MG63 (cell line): ENCODE data around the gene STX17. TPM values are rescaled to one million over a fixed set of nuclear protein-coding genes. Genes with fewer than 3 reads are reported as not detected.

ENCODE experiments used
- DNase-seq: peaks from one replicate; pipeline ENCODE4 v3.0.0-alpha.2; 2020
- H3K27me3 ChIP-seq: fragments of 250-450 bp; sonication (Bioruptor Pico); 2 replicates; pipeline ENCODE4 v1.5.1; 2020; ENCODE audit warnings: mild to moderate bottlenecking, moderate library complexity
- H3K36me3 ChIP-seq: fragments of 250-450 bp; sonication (Bioruptor Pico); 2 replicates; pipeline ENCODE4 v1.5.1; 2020; ENCODE audit warnings: mild to moderate bottlenecking, moderate library complexity
- H3K4me3 ChIP-seq: fragments of 250-450 bp; sonication (Bioruptor Pico); 2 replicates; pipeline ENCODE4 v1.5.1; 2020; ENCODE audit warnings: mild to moderate bottlenecking, moderate library complexity
- H3K9me3 ChIP-seq: fragments of 250-450 bp; sonication (Bioruptor Pico); 2 replicates; pipeline ENCODE4 v1.5.1; 2020; ENCODE audit warnings: mild to moderate bottlenecking, moderate library complexity
- total RNA-seq: library from RNA; depleted of rRNA; stranded (reverse); fragments of >200 nt; shearing (Covaris generic); gene quantifications from 2 replicates; pipeline ENCODE4 v1.2.3, GENCODE V29; 2014; ENCODE audit warnings: low replicate concordance

The STX17 gene
- total RNA-seq, 1 experiment from 2014 or later, result 3.7 TPM

DNA sequence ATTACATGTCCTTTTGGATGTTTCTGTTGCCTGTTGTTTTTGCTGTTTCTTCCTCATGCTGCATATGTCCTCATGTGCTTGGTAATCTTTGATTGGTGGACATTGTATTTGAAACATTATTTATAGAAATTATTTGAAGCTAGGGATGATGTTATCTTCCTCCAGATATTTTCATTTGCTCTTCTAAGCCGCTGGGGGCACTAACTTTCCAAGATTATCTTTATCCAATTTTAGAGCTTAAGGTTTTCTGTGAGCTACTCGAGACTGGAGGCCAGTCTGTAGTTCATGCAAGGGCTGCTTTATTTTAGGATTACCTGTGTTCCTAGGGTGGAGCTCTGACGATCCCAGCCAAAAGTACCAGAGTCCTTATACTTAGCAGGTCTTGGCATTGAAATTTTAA lies 40.9 kb downstream of the STX17 start:
- peaks cover 7% of the 10 kb centered on the region; the same call in 1 of the 2 replicates for H3K36me3 ChIP-seq
- no peak for DNase-seq
- H3K9me3 ChIP-seq, result 0 out of 2 replicates have a peak, but pooled peaks cover 2% of the 10 kb centered on the region
- H3K27me3 ChIP-seq, result no peaks in the 10 kb centered on the region
- H3K4me3 ChIP-seq, result no peak overlapping the region

DNA sequence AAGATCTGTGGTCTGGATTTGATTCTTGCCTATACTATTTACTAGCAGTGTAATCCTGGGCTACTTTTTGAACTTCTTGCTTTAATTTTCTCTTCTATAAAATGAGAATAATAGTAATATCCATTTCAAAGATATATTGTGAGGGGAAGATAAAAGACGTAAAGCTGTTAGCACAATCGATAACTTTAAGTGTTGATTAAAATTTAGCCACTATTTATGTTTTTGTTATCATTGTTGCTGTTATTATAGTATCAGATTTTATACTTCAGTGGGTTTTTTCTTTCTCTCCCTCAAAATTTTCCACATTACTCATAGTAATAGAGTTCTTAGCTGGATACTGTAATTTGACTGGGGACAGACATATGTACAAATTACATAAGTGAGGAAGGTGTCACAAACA lies 42.0 kb downstream of the STX17 start:
- Histone ChIP-seq H3K9me3 (0 out of 2 replicates have a peak, but pooled peaks cover 2% of the 10 kb centered on the region), H3K4me3 (no peak overlapping the region), H3K27me3 (no peaks in the 10 kb centered on the region), H3K36me3 (peaks cover 7% of the 10 kb centered on the region; the same call in 1 of the 2 replicates)
- DNase-seq, result no peak

DNA sequence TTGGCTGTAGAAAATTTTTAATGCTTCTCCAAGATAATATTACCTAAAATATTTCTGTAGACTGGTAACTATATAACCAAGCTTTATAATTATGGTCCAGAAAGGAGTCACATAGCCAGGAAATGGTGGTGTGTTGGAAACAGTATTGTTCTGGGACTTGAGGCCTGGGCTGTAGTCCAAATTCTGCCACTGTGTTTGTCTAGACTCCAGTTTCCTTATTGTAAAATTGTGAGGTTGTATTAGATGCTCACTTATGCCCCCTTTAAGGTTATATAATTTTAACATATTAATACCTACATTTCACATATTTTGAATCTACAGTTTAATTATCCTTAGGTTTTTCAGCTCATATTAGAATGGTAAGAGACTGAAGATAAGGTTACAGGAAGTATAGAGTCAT lies 42.4 kb downstream of the STX17 start:
- peak; percentile 9 for DNase-seq
- Histone ChIP-seq H3K36me3 (peaks cover 7% of the 10 kb centered on the region; the same call in 1 of the 2 replicates), H3K4me3 (no peak overlapping the region), H3K27me3 (no peaks in the 10 kb centered on the region), H3K9me3 (0 out of 2 replicates have a peak, but pooled peaks cover 2% of the 10 kb centered on the region)

DNA sequence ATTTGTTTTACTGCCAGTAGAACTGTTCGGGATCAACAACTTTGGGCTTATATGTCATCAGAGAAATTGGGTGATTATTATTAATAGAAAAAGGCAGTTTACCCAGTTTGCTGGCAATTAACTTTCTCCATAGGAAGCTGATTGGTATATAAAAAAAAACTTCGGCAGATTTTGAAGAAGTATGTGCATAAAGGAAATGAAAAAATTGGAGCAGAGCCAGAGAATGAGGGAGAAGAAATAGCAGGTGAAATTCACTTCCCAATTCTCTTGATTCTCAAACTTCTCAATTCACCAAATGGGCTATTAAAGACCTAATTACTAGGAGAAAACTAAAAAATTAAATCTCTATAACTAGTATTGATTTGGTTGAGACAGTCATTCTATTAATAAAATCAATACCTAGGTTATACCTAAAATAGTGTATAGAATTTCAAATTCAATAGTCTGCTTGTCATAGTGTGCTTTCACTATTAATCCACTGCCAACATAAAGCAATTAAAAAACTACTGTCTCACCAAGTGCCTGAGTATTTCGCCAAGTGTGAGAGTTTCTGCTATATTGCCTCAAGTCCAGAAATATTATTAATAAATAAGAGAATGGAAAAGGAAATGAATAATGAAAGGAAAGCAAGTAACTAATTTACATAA lies 47.5 kb downstream of the STX17 start:
- H3K27me3 ChIP-seq, result no peaks in the 10 kb centered on the region
- DNase-seq, result no peak
- no peak overlapping the region for H3K4me3 ChIP-seq
- H3K9me3 ChIP-seq, result 0 out of 2 replicates have a peak, but pooled peaks cover 2% of the 10 kb centered on the region
- H3K36me3 ChIP-seq, result peaks cover 7% of the 10 kb centered on the region; the same call in 1 of the 2 replicates

DNA sequence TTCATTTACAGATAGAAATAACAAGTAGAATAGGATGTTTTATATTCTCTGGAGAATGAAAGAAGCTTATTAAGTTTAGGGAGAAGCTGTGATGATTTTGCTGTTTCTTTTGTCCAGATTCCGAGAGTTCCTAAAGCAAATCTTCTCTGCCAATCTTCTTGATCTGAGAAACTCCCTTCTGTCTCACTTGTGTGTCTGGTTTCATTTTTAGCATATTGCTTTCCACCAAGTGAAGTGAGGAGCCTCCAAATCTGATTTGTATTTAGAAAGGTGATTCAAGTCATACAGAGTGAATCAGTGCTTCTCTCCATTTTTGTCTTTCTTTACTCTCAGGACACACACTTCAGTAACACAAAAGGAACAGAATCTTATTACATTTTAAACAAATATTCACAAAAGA lies 48.4 kb downstream of the STX17 start:
- no peak overlapping the region for H3K4me3 ChIP-seq
- no peaks in the 10 kb centered on the region for H3K27me3 ChIP-seq
- DNase-seq, result no peak
- peaks cover 7% of the 10 kb centered on the region; the same call in 1 of the 2 replicates for H3K36me3 ChIP-seq
- 0 out of 2 replicates have a peak, but pooled peaks cover 2% of the 10 kb centered on the region for H3K9me3 ChIP-seq

DNA sequence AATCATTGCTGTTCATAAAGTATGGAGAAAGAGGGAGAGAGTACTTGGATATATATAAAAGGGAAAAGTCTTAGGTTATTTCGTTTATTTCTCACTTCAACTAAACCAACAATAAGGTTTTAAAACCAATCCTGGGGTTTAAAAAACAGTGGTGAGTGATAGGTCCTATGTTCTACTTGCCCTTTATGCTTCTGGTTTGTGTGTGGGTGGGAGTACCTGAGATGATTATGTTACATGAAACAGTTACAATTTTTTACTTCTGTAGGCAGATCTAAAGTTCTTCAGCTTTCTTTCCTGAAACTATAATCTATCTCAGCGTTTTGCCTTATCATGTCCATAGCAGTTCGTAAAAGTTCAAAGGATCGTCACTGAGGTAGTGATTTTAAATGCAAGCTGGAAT lies 49.2 kb downstream of the STX17 start:
- no peak for DNase-seq
- peaks cover 7% of the 10 kb centered on the region; the same call in 1 of the 2 replicates for H3K36me3 ChIP-seq
- no peak overlapping the region for H3K4me3 ChIP-seq
- 0 out of 2 replicates have a peak, but pooled peaks cover 2% of the 10 kb centered on the region for H3K9me3 ChIP-seq
- no peaks in the 10 kb centered on the region for H3K27me3 ChIP-seq

DNA sequence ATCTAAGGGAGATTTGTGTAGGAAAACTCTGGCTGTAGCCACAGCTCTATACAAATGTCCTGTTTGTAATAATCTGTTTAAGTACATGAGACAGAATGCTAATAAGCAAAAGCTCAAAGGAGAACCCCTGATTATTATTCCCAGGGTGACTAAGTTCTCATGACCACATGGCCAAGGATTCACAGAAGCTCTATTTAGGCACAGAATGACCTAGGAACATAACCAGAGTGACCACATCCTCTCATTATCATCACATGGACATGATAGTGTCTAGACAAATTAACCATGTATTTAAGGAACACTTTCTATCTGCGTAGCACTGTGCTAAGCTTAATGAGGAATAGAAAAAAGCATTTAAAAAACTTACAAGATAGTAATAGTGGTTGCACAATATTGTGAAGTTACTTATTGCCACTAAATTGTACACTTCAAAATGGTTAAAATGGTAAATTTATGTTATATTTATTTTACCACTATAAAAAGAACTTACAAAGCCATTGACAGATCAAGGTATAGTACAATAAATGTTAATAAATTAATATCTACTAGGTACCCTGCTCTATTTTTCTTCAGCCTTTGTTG lies 56.3 kb downstream of the STX17 start:
- H3K4me3 ChIP-seq, result no peak overlapping the region
- H3K36me3 ChIP-seq, result peaks cover 2% of the 10 kb centered on the region; the same call in 1 of the 2 replicates
- H3K9me3 ChIP-seq, result no peaks in the 10 kb centered on the region
- no peaks in the 10 kb centered on the region for H3K27me3 ChIP-seq
- no peak for DNase-seq

DNA sequence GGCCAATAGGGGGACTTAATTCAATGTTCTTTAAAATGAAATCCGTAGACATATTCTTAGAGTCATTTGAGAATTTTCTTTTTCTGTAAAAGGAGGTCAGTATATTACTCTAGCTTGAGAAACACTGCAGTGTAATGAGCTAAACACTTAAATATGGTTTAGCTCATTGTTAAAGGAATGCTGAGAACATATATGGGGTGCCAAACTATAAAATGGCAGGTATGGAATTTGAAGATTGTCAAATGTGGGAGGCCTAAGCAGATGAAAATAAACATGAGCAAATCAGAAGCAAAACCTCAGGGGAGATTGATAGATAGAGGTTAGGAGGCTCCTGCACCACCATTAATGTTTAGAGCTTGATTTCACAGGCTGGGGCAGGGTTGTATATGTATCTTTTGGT lies 57.9 kb downstream of the STX17 start:
- Histone ChIP-seq H3K9me3 (no peaks in the 10 kb centered on the region), H3K36me3 (peaks cover 2% of the 10 kb centered on the region; the same call in 1 of the 2 replicates), H3K27me3 (no peaks in the 10 kb centered on the region), H3K4me3 (no peak overlapping the region)
- DNase-seq, result no peak

DNA sequence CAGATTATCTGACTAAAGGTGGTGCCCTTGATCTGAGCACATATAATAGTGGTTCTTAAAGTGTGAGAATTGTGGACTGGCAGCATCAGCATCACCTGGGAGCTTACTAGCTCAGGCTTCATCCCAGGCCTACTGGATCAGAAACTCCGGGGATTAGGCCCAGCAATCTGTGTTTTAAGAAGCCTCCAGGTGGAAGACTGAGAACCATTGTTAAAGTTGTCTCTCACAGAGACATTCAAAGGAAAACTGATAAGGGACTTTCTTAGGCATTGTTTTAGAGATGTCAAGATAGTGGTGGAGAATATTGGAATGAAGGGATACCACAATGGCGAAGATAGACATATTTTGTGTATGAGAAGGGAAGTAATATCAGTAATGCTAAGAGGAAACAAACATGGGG lies 59.5 kb downstream of the STX17 start:
- DNase-seq, result no peak
- Histone ChIP-seq H3K4me3 (no peak overlapping the region), H3K36me3 (peaks cover 2% of the 10 kb centered on the region; the same call in 1 of the 2 replicates), H3K27me3 (no peaks in the 10 kb centered on the region), H3K9me3 (no peaks in the 10 kb centered on the region)

DNA sequence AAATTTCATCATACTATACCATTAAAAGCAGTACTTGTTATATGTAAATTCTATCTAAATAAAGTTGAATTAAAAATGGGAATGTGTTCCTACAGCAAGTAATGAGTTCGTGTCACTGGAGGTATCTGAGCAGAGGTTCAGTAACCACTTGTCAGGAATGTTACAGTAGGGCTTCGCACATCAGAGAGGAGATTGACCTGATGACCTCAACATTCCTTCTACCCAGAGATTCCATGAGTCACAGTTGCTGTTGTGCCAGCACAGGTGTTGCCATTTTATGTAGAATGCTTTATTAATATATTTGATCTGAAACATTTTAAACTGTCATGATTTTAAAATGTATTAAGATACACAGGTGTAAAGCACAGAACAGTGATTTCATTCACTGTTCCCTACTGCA lies 60.3 kb downstream of the STX17 start:
- Histone ChIP-seq H3K27me3 (no peaks in the 10 kb centered on the region), H3K4me3 (no peak overlapping the region), H3K36me3 (peaks cover 1% of the 10 kb centered on the region; the same call in 1 of the 2 replicates), H3K9me3 (no peaks in the 10 kb centered on the region)
- DNase-seq, result no peak

DNA sequence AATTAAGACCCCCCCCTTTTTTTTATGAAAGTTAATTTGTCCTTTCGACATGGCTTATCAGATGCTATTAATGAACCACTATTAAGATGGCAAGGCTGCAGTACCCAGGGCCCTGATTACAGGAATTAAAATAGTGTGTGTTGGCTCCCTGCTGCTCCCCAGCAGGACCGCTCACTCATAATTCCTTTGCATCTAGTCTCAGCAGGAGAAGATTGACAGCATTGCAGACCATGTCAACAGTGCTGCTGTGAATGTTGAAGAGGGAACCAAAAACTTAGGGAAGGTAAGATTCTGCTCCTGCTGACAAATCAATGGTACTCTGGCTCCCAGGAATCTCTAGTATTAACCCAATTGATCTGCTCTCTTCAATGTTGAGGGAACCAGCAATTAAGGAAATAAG lies 61.0 kb downstream of the STX17 start:
- Histone ChIP-seq H3K36me3 (no peaks in the 10 kb centered on the region; the same call in 1 of the 2 replicates), H3K9me3 (no peaks in the 10 kb centered on the region), H3K4me3 (no peak overlapping the region), H3K27me3 (no peaks in the 10 kb centered on the region)
- no peak for DNase-seq

DNA sequence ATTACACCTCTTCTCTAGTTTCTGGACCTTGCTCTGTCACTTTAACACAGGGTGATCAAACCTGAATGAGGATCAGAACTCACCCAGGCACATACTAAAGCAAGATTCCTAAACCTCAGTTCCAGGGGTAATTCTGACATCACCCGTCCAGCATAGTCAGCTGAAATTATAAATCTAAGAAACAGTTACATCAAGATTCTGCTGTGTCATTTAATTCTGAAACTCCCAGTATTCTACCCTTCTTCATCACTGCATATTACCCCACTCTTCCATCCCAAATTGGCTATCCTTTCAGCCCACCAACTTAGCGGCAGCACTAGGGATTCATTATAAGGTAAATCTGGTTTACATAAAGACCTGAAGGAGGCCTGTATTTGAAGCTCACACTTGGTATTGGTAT lies 64.0 kb downstream of the STX17 start:
- Histone ChIP-seq H3K9me3 (no peaks in the 10 kb centered on the region), H3K4me3 (no peak overlapping the region), H3K27me3 (no peaks in the 10 kb centered on the region), H3K36me3 (peaks cover 3% of the 10 kb centered on the region; the same call in 1 of the 2 replicates)
- no peak for DNase-seq

DNA sequence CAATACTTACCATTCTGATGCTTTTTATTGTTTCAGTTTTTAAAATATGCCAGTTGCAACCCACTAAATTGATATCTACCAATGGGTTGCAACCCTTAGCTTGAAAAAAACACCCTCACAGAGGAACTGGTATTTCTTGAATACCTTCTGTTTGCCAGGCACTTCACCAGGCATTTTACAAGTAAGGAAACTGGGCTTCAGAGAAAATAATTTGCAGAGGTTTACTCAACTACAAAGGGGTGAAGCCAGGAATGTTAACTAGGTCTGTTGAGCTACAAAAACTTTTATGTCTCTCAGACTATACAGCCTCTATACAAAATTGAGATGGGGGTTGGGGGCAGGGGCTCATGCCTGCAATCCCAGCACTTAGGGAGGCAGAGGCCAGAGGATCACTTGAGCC lies 65.0 kb downstream of the STX17 start:
- no peak for DNase-seq
- Histone ChIP-seq H3K9me3 (no peaks in the 10 kb centered on the region), H3K4me3 (no peak overlapping the region), H3K36me3 (peaks cover 3% of the 10 kb centered on the region; the same call in 1 of the 2 replicates), H3K27me3 (no peaks in the 10 kb centered on the region)

DNA sequence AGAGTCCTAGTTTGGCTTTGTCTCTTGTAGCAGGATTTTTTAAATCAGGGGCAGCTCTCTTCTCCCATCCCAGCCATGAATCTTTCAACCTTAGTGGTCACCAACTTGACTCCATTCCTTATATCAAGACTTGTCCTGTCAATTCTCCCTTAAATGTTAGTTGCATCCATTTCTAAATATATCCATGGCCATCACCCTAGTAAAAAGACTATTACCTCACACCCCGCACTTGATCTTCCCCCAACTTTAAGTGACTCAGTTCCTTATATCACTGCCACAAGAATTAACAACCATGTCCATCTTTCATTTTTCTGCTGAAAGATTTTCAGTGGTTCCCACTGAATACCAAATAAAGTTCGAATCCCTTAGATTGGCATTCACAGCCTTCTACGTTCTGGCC lies 67.0 kb downstream of the STX17 start:
- H3K36me3 ChIP-seq, result peaks cover 3% of the 10 kb centered on the region; the same call in 1 of the 2 replicates
- no peak for DNase-seq
- no peaks in the 10 kb centered on the region for H3K27me3 ChIP-seq
- H3K4me3 ChIP-seq, result no peak overlapping the region
- H3K9me3 ChIP-seq, result no peaks in the 10 kb centered on the region

DNA sequence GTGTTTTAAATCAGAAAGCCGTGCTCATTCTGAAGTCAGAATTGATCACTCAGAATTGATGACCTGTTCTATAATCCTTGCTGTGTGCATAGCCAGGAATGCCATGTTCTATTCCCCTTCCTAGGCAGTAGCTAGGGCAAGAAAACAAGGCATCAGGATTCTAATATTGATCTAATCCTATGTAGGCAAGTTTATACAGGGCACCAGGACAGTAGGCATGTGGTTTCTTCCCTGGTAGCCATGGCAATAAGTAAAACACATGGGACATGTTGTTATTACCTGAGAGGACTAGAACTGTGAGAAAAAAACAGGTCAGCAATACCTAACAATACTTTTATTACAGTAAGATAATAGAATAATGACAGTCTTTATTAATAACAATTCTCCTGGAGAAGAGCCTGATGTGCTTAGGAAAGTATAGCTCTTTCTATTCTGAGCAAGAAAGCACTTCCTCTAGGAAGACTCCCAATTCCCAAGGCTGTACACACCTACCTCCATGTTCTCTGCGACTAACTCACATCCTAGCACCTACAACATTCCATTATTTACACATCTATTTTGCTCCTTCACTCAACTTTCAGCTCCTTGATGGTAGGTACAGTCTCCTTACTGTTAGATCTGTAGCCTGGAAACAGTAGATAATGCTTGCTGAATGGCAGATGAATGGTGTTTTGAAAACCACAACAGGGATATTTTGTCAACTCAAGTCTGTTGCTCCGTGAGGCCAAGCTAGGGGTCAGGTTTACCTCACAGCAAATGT lies 70.8 kb downstream of the STX17 start:
- Histone ChIP-seq H3K36me3 (peaks cover 3% of the 10 kb centered on the region; the same call in 1 of the 2 replicates), H3K27me3 (no peaks in the 10 kb centered on the region), H3K4me3 (no peak overlapping the region), H3K9me3 (no peaks in the 10 kb centered on the region)
- DNase-seq, result no peak

DNA sequence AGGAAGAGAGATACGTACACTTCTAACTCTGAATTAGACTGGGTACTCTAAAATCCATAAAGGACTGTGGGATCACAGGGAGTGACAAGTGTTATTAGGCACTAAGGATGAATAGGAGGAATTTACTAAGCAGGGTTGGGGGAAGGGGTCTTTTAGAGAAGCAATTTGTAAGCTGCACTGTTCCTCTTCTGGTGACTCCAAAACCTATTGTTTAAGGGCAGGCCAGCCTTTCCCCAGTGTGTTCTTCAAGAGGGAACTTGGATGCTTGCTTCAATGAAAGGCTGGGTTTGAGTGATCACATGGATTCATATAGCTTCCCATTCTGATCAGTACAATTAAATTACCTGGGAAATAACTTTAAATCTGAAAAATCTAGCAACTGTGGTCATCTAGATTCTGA lies 71.8 kb downstream of the STX17 start:
- Histone ChIP-seq H3K9me3 (no peaks in the 10 kb centered on the region), H3K36me3 (peaks cover 3% of the 10 kb centered on the region; the same call in 1 of the 2 replicates), H3K27me3 (no peaks in the 10 kb centered on the region), H3K4me3 (no peak overlapping the region)
- no peak for DNase-seq

DNA sequence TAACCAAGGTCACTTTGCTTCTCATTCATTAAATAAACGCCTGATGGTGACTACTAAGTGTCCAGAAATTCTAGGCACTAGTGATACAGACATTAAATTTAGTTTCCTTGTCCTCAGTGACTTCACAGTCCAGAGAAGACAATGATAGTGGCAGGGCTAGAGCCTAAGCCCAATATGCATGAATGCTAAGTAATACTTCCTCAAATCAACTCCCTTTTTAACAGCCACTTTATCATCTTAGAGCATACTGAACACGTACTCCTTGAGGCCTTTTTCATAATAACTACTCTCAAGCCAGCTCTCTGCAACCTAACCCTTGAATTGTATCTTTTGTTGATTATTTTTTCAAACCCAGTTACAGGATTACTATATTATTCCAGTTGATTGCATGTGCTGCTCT lies 74.1 kb downstream of the STX17 start:
- Histone ChIP-seq H3K4me3 (no peak overlapping the region), H3K27me3 (no peaks in the 10 kb centered on the region), H3K9me3 (no peaks in the 10 kb centered on the region), H3K36me3 (no peaks in the 10 kb centered on the region; the same call in none of the 2 replicates)
- no peak for DNase-seq
